HG02870 (cell line): ENCODE measurements around the gene SCN2B.

Experiments used
- ATAC-seq: cut with Tn5 transposase; IDR thresholded peaks from one replicate; pipeline ENCODE4 v1.9.1; 2021; ENCODE audit warnings: mild to moderate bottlenecking, moderate library complexity; ENCODE audit not compliant: unreplicated experiment

The SCN2B gene

DNA sequence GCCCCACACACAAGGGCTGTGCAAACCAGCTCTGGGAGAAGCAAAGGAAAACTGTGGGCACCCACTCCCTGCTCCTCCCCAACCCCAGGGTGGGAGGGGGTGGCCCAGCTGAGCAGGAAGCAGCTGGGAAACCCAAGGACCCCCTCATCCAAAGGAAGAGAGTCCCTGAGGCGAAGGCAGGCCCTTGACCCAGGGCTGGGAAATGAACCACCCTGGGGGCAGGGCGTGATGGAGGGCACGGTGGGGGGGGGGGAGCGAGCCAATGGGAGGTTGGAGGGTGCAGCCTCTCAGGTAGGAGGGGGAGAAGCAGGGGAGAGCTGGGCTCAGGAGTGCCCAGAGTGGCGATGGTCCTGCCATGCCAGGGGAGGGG, 40.7 kb downstream of the SCN2B start:
- no peak for ATAC-seq

DNA sequence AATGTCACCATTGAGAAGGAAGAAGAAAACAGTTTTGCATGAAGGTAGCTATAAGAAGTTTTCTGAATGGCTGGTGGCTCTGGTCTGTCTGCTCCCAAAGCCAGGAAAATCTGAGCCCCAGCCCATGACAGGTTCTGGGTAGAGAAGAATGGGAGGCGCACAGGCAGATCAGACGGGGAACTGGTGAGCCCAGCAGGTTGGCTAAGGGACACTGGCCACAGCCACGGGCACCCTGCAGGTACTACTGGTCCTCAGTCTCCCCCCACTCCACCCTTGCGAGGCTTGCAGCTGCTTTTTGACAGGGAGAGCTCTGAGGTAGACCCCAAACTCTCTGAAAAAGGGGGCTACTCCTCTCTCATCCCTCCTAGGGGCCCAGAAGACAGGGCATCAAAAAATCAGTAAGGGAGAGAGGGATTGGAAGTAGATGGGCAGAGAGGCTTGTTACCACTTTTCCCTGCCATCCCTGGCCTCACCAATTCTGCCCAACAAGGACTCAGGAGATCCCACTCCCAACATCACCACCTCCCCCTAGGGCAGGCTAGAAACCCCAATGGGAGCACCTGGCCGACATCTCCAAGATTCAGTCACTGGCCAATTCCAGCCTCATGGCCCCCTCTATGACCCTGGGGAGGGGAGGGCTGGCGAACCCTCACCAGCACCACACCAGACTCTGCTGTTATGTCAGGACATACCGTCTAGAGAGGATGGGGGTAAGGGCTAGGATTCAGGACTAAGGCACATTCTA, 41.2 kb downstream of the SCN2B start:
- ATAC-seq = no peak

DNA sequence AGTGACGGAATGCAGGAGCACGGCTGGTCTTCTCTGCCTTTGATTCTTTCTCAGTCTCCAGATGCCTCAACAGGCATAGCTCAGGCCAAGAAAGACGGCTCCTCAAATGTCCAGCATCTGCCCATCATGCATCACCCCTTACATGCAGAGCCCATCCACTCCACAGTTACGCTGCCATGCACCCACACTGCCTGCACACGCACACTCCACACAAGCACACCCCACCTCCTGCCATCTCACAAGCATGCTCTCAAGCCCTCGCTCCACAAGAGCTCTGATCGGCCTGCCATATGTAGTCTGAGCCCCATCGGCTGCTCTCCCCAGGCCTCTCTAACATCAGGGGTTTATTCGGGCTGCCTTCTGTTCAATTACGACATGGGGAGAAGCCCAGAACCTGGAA, 42.6 kb downstream of the SCN2B start:
- ATAC-seq = no peak

DNA sequence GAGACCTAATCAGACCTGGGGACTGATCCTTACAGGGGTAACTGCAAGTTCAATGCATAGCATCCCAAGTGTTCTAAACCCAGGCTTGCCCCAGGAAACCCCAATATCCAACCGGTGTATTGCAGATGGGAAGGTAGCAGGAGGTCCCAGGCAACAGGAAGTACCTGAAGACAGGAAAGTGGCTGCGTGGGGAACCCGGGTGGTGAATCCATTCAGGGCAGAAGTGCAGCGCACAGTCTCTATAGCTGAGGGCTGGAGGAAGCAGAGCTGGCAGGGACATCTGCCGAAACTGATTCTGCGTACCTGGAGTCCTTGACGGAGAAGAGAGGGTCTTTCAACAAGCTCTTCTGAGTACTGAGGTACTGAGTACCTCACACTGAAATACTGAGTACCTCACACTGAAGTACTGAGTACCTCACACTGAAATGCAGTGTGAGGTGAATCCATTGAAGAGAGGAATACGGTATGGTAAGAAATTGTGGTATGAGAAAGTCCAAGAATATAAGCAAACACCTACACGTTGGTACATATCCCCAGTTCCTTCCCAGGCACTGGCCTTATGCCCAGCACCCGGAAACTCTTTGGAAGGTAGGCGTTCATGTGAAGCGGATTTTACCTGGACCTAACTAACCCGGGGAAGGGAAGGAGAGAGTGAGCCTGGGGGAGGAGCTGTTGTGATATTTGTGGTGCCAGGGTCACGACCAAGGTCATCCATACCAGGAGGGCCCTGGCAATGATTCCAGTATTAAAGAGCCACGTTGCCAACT, 43.9 kb downstream of the SCN2B start:
- no peak for ATAC-seq

DNA sequence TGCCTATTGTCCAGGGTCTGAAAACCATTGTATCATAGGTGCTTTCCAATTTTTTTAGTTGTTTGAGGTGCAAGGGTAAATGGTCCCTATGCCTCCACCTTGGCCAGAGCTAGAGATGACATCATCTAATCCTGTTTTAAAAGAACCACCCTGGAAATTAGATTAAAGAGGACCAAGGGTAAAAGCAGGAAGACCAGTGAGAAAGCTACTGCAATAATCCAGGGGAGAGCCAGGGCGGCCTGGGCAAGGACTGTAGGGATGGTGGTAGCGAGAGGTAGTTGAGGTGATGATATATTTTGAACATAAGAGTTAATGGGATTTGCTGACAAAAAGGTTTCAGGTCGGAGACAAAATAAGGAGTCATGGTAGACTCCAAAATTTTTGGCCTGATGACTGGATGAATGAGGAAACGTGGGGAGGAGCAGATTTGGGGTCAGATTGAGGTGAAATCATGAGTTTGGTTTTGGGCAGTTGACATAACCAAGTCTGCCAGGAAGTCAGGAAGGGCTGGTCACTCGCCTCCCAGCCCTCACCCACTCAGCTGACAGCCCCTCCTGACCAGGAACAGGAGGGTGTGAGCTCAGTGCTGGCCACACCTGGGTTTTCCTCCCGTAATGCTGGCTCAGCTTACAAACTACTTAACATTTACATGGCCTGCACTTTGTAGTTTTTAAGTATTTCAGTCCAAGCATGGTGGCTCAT, 46.8 kb downstream of the SCN2B start:
- no peak for ATAC-seq

DNA sequence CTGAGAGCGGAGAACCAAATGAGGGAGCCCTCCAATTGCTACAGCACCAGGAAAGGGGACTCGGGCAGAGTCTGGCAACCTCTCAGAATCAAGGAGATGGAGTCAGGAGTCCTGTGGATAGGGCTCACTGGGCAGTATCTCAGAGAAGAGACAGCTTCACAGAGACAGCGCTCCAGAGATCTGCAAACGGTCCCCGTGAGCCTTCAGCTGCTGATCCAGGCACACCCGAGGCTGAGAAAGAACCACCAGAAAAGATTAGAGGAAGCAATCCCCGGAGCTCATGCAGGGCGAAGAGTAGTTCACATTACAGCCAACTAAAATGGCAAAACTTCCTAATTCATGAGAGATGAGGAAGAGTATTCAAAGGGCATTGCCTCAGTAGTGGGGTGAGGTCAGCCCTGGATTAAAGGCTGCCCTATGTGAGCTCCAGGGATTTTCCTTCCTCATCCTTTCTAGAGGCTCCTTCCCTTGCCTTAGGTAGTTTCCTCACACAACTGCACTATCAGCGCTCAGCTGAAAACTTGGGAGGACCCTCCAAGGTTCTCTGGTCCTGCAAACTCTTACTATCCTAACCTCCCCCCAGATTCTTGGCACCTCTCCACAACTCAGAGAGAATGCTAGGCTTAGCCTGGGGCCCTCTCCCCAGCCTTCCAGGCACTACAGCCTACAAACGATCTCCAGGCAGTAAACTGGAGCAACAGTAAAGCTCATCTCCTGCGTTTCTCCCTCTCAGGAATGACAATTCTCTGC, 47.5 kb downstream of the SCN2B start:
- no peak for ATAC-seq

DNA sequence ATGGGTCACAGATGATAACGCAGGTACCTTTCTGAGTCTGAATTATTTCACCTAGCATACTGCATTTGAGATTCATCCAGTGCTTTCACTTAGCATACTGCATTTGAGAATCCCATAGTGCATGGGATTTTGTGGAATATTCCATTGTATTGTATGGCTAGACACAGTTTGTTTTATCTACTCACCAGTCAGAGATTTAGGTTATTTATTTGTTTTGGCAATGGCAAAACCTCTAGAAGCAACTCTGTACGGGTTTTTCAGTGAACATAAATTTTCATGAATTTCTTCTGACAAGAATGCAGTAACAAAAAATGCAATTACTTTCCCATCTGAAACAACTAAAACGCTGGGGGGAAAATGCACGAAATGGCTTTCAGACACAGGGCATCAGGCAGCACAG, 48.1 kb downstream of the SCN2B start:
- ATAC-seq = no peak

DNA sequence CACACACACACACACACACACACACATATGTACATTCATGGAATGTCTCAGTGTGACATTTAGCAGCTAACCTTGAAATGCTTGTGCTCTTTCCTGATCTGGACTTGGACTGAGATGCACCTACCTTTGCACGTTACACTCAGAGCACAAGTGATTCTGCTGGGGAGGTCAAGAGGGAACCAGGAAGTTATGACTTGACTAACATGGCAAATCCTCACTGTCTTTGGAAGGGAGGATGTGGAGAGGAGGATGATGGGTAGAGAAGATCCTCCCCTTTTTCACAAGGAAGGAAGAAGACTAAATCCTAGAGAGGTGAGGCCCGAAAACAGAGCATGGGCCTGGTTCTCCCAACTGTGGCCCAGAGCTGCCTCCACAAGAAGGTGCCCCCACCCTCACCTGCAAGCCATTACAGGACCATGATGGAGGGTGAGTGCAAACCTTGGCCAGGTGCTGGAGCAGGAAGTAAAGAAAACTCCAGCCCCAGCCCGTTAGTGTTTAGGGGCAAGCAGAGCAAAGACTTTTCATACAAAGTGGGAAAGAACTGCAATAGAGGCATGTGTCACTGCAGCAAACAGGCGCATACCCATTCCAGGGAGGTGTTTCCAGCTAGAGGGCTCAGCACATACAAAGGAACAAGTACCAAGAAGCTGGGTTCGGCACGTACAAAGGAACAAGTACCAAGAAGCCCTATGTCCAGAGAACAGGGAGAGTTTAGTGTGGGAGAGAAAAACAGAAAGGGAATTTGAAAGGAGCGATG, 50.2 kb downstream of the SCN2B start:
- no peak for ATAC-seq

DNA sequence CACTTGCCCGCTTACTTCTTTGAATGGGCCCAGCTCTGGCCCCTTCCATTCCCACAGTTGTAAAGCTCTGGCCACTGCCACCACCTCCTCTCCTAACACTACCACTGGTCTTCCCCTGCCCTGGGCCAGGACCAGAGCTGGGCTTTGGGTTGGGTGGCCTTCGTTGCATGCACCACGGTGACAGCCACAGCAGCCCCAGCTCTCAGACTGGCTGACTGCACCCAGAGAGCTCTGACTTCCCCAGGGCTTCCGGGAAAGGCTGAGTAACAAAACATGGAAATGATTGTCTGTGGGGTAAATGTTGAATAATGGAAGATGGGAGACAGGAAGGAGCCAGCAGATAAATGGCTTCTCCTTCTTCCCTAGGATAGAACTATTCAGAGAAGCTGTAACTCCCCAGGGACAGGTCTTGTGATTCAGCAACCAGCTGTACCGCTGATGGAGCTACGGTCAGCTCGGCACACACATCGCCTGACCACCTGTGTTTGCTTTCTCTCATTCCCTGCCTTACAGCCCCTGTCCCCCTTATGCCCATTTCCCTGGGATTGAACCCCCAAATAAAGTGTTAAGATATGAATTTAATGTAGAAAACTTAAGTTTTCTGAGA, 51.4 kb downstream of the SCN2B start:
- ATAC-seq = no peak

DNA sequence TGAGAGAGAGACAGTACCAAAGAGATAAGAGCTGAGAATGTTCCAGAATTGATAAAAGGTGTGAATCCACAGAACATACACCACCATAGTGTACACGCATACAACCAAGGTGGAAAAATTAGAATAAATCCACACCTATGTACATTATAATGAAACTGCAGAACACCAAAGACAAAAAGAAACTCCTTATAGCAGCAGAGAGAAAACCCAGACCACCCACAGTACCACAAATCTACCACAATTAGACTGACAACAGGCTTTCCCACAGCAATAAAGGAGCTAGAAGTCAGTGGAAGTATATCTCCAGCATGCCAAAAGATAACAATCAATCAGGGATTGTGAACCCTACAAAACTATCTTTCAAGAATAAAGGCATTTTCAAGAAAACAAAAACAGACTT, 55.6 kb downstream of the SCN2B start:
- no peak for ATAC-seq

DNA sequence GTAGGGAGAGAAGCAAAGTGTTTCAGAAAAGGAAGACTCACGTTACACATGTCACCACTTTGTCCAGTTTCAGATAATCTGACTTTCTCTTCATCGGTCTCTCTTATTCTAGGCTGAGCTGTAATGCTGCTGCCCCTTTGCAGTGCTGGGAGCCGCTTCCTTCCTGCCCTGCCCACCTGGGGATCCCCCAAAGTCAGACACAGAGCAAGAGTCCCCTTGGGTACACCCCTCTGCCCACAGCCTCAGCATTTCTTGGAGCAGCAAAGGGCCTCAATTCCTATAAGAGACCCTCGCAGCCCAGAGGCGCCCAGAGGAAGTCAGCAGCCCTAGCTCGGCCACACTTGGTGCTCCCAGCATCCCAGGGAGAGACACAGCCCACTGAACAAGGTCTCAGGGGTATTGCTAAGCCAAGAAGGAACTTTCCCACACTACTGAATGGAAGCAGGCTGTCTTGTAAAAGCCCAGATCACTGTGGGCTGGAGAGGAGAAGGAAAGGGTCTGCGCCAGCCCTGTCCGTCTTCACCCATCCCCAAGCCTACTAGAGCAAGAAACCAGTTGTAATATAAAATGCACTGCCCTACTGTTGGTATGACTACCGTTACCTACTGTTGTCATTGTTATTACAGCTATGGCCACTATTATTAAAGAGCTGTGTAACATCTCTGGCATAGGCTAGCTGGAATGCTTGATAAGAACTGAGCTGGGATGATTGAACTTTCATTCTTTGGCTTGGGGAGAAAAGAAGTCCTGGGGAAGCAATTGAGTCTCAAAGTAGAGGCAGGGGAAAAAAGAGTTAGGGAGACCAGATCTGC, 58.4 kb downstream of the SCN2B start:
- no peak for ATAC-seq

DNA sequence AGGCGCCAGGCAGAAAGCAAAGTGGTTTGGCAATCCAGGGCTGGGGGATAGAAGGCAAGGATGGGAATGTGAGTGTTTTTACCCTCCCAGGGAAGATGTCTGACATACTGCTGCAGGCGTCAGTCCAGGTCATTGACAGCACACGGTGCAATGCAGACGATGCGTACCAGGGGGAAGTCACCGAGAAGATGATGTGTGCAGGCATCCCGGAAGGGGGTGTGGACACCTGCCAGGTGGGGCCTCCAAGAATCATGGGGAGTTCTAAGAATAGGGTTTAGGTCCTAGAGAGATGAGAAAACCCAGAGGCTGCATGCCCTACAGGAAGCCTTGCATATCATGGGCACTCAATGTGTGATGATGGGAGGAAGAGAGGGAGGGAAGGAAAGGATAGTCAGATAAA, 61.4 kb downstream of the SCN2B start:
- ATAC-seq = no peak

DNA sequence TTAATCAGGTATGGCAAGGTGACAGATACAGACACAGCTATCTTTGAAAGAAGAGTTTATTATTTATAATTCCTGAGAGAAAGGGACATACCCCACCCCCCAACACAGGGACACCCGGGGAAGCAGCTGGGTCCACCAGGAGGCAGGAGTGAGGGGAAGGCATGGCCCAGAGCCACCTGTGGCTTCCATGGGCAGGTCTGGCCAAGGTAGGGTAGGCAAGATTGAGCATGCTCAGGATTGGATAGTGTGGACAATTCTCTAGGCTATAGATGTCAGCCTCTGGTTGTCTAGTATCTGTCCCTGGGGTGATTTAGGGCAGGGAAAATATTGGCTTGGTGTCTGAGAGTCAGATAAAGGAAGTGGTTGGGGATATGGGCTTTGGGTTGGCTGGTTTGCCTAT, 62.2 kb downstream of the SCN2B start:
- no peak for ATAC-seq

DNA sequence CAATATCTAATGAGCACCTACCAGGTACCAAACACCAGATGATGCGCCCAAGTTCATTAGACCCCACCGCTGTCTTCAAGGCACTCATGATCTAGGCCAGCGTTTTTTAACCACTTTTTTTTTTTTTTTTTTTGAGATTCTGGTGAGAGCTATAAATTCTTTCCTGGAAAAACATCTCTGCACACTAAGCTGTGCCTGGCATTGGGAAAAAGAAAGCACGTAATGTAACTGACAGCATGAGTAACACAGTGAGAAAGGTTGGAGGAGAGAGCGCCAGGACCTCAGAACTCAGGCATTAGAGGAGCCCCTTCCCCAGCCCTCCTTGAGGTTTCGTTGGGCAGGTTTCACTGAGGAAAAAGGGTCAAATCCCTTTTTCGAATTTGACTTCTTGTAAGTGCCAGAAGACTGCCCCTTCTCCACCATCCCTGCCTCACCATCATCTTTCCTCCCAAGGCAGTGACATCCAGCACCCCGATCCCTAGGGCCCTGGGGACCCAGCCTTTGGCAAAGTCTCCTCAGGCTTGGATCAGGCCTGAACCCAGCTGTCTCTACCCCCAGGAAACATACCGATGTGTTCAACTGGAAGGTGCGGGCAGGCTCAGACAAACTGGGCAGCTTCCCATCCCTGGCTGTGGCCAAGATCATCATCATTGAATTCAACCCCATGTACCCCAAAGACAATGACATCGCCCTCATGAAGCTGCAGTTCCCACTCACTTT, 63.6 kb downstream of the SCN2B start:
- ATAC-seq = no peak
